Dermis microvascular lymphatic vessel endothelial cell (primary cell): ENCODE measurements around the gene CLDND1. TPM values are rescaled to one million over a fixed set of nuclear protein-coding genes. Genes with fewer than 3 reads are reported as not detected.

ENCODE experiments used
- DNase-seq, 2 donors: peaks; one replicate each; pipeline versions ENCODE4 v3.0.0 to v3.0.0-alpha.2; 2010; ENCODE audit warnings: low read depth in 2 of 2
- total RNA-seq: library from RNA; depleted of rRNA; stranded (reverse); fragments of >200 nt; gene quantifications from 2 replicates; pipeline ENCODE4 v1.2.1, GENCODE V29; 2014

Gene CLDND1
- total RNA-seq, 1 donor from 2014 or later: 80.2 TPM

DNA sequence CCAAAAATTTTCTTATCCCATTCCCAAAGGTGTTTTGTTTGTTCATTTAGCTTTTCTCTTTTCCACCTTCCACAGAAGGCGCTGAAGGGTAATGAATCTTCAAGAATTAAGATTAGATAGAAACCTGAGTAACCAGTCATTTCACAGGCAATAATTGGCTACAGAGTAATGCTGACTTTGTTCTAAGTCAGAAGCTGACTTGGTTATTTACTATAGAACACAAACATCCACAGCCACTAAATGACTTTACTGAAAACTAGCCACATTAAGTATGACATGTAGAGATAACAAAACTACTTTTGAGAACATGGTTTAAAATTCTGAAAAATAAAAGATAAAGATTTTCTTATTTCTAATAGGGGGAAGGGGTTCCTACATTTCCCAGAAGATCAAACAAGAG lies 7.8 kb downstream of the CLDND1 start:
- DNase-seq: no peak

DNA sequence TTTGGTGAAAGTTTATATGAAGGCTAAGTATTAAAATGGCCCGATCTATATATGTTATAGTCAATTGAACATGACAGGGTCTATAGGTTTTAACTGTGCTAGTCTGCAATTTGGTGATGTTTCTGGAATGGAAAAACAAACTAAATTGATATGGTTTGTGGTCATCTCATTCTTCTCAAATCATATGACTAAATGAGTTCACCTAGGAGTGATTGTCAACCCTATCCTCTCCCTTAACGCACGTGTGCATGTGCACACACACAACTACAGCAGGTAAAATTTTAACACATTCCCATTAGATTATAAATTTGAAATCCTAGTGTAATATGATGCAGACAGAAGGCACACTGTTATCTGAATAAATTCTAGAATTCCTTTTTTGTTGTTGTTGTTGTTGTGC lies 9.0 kb downstream of the CLDND1 start:
- no peak for DNase-seq

DNA sequence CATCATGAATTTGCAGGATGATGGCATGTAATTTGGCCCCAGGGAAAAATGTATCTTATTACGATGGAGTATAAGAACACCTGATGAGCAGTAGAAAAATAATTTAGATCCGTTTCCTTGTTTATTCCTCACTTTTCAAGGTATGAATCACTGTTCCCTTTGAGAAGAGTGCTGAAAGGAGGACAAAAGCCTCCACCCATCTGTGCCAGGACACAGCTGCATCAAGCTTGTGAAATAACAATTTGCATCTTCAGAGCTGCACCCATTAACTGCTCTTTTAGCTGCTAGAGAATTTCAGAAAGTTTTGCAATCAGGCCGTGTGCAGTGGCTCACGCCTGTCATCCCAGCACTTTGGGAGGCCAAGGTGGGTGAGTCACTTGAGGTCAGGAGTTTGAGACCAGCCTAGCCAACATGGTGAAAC lies 9.6 kb downstream of the CLDND1 start:
- DNase-seq: no peak

DNA sequence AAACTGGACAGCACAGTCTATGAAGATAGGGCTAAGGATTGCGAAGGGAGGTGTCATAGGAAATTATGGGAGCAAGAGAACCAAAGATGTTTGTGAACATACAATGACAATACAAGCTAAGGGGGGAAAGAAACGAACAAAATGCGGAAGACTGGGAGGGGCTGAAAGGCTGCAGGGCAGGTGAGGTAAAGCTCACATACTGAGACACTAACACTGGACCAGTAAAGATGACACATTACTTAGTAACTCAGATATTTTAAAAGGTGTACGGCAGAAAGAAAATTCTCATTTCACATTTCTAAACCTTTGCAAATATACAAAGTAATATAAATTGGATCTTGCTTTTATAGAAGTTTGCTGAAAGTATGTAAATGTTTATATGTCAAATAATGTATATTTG lies 10.1 kb downstream of the CLDND1 start:
- no peak for DNase-seq

DNA sequence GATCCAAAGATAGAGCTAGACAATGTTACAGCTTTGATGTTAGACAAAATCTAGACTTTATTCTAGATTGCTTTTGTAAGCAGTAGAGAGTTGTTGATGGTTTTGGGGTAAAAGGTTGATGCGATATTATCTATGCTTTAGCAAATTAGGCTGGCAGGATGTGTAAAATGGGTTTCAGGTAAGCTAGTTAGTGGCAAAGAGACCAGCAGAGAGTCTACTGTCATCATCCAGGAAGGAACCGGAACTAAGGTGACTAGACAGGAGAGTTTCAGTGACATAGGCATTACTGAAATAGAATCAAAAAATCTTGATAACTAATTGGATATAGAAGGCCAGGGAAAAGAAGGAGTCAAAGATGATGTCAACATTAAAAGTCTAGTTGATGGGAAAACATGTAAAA lies 14.1 kb downstream of the CLDND1 start:
- no peak for DNase-seq

DNA sequence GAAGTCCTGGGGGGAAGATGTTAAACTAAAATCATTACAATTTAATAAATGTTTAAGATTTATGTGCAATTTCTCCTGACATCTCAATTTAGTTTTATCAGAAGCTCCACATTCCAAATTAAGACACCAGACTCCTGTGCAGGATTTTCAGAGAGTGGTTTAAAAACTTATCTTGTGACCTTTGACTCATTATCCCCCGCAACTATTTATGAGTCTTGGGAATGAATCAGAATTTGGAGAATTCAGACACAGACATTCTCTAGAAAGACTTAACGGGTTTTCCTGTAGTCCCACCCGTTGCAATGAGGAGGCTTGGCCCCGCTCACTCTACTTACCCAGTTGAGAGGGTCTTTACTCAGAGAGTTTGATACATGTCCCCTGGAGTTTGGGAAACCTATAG lies 18.2 kb downstream of the CLDND1 start:
- no peak for DNase-seq

DNA sequence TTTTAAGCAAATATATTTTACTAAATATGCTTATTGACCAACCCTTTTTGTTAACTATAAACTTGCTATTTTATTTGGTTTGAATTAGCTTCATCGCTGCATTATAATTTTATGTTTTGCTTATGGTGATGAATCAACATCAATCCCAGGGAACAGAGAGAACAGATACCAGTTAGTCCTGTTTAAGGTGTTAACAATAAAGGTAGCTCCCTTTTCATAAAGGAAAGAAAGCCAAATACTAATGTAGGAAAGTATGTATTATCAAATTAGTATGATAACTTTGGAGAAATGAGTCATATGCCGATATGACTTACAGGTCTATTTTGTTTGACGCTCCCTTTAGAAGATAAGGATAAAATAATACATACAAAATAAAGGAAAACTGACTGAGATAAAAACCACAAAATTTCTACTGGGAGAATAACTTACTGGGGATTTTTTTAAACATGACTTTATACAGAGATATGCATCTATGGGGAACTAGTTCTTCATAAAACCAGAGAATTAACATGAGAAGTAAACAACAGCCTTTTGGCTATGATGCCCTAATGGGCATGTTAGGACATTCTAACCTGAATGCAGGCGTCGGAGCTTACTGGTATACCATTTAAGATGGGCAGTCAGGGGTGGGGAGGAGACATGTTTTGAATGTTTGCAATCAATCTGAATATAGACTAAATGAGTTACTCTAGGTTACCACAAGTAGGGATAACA lies 20.7 kb downstream of the CLDND1 start:
- DNase-seq: no peak

DNA sequence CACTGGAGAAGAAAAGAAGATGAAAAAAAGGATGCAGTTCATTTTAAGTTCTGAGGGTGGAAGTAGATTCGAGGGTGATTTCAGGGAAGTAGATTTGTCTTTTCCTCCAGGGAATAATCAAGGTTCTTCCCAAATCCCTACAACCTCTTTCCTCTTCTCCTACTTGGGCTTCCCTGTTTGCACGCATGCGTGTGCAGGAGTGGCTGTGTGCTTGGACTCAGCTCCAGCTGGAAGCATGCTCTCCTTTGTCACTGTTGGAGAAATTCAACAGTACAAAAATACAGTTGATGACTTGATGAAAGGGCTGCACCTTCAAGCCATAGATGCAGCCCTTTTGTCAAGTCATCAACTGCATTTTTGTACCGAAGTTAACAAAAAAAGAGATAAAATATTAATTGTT lies 21.4 kb downstream of the CLDND1 start:
- DNase-seq: no peak

DNA sequence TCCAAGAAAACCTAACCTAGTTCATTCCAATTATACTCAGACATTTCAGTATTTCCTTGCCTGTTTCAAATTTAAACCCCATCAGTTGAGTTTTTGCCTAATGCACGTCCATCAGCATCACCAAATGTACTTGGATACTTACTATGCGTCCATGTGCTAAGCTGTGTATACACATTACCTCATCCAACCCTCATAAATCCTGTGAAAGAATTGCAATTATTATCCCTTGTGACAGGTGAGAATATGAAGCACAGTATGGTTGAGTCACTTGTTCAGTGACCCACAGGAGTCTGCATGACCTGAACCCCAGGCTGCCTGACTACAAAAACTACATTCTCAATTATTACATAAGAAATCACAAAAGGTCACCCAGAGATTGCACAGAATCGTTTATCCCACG lies 22.7 kb downstream of the CLDND1 start:
- no peak for DNase-seq

DNA sequence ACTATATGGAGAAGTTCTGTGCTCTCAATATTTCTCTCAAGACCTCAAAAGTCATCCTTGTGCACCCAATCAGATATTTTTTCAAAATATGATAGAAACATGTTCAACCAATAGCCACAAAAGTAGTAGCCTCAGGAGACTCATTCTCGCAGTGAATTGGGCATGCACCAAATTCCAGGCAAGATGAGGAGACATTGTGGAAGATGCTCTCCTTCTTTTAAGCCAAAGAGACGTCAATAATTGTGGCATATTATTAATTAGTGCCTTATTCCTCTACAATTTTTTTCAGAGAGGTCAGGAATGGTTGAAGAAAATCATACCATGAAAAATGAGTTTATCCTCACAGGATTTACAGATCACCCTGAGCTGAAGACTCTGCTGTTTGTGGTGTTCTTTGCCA lies 25.3 kb downstream of the CLDND1 start, which contains the start of gene OR5K2:
Gene OR5K2, plus strand, starts transcription at position 301 of the 400 bp plus-strand sequence. Its CDS starts 0 bp downstream, at position 301.
- no peak for DNase-seq

DNA sequence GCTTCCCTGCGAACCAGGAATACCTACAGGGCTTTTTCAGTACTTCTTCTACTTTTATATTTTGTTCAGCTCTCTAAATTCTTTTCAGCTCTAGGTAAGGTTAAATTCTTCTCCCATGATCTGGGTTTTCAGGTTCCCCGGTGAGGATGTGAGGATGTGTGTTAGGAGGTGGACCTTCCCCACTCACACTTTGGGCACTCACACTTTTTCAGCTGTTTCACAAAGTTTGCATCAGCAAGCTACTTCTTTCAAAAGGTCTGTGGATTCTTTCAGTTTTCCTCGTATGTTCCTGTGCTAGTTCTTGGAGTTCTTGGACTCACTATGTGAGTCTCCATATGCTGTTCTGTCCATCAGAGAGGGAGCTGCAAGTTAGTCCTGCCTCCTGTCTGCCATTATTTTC lies 39.1 kb downstream of the CLDND1 start:
- no peak for DNase-seq

DNA sequence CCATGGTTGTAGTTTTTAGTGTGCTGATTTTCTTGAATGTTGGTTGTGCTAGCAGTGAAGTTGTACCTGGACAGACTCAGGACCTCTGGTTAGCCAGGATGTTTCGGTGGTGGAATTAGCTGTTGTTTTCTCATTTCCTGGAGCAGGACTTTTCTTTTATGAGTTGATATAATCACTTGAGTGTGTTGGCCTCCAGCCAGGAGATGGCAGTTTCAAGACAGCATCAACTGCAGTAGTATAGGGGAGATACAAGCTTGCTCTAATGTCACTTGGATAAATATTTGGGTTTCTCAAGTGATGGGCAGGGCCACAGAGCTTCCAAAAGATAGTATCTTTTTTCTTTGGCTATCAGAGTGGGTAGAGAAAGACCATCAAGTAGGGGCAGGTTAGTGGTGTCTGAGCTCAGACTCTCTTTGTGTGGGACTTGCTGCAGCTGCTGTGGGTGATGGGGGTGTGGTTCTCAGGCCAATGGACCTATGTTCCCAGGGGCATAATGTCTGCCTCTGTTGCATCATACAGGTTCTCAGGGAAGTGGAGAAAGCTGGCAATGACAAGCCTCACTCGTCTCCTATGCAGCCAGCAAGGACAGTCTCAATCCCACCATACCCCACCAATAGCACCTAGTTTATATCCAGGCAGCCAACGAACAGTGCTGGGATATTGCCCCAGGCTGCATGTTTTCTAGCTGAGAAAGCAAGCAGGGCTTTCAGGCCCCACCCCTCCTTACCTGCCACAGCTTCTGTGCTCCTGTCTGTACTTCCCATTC lies 39.8 kb downstream of the CLDND1 start:
- no peak for DNase-seq

Other genes with a start within 250 kb of the CLDND1 start
- gene OR5H2, start 240.4 kb downstream of the CLDND1 start, total RNA-seq: not detected in 2 replicates
- not detected in 2 replicates for gene OR5K4, start 169.0 kb downstream of the CLDND1 start, total RNA-seq
- not detected in 2 replicates for gene OR5K3, start 132.2 kb downstream of the CLDND1 start, total RNA-seq
- not detected in 2 replicates for gene OR5K1, start 59.7 kb downstream of the CLDND1 start, total RNA-seq
- gene OR5K2, start 25.2 kb downstream of the CLDND1 start, total RNA-seq: not detected in 2 replicates
- gene GPR15, start 9.1 kb upstream of the CLDND1 start, total RNA-seq: not detected in 2 replicates
- gene CPOX, start 70.7 kb upstream of the CLDND1 start, total RNA-seq: 16.6 and 23.1 TPM in 2 replicates
- 7.2 and 44.5 TPM in 2 replicates for gene ST3GAL6, start 240.4 kb upstream of the CLDND1 start, total RNA-seq